HG03280 (cell line): ENCODE measurements around the gene OR10X1.

Experiments
- ATAC-seq: cut with Tn5 transposase; IDR thresholded peaks from one replicate; pipeline ENCODE4 v1.9.1; 2021; ENCODE audit warnings: mild to moderate bottlenecking, moderate library complexity; ENCODE audit not compliant: unreplicated experiment

OR10X1 gene, protein sequence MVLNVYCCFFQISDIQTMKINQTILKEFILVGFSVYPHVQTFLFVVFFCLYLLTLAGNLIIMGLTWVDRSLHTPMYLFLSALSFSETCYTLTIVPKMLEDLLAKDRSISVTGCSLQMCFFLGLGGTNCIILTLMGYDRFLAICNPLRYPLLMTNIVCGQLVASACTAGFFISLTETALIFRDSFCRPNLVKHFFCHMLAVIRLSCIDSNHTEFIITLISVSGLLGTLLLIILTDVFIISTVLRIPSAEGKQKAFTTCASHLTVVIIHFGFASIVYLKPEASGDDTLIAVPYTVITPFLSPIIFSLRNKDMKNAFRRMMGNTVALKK

DNA sequence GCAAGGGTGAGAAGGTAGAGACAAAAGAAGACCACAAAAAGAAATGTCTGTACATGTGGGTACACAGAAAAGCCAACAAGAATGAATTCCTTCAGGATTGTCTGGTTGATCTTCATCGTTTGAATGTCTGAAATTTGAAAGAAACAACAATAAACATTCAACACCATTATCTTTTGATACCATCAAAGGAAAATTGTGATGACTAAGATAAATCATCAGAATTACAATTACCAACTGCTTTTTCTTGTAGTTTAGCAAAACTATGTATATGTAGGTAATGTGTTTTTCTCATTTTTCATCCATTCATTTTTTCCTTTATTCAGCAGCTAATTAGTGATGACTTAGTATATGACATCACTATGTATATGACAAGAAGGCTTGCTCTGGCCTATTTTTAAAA lies at the start of gene OR10X1:
Gene OR10X1, minus strand, starts transcription at position 167 of the 400 bp plus-strand sequence. Its CDS starts 0 bp downstream, at position 167.
- ATAC-seq = no peak

DNA sequence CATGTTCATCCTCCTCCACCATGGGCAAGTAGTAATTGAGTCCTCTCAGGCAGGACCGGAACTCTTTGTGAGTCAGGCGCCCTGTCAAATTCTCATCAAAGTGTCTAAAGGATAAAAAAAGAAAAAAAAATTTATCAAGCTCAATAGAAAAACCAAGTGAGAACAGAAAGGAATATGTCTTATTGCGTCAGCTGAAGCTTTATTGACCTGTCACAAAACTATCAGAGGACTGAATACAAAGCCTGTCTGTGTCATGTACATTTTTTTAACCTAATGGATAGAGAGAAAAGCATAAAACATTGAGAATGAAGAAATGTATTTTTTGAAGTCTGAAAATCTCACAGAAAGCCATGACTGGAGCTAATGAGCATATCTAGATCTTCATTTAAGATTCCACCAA lies 34.1 kb upstream of the OR10X1 start:
- ATAC-seq = no peak

DNA sequence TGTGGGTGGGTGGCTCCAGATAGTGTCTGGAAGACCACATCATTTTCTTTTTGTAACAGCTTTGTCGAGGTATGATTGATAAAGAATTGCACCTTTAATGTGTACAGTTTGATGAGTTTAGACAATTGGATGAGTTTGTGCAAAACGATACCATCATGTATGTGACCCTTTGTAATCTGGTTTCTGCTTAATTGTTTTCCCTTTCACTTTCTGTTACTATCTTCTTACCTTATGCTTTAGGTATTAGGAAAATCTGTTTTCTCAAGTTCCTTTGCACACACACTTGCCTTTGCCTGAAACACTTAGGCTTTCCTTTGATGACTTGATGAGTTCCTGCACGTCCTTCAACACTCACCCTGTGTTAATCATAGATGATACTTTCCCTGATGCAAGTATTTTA lies 32.2 kb upstream of the OR10X1 start:
- no peak for ATAC-seq

DNA sequence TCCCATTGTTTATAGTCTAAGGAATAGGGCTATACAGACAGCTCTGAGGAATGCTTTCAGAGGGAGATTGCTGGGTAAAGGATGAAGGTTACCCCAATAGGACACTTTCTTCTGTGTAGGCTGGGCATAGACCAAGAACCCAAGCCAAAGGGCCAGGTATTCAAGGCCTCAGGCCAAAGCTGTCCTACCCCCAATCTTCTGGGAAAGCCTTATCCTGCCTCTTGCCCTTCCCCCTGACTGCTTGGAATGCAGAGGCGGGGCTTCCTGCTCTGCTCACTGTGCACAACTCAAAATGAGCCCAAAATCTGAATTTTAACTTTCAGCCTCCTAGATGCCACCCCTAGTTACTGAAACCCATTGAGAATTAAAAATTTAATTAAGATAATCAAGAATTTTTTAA lies 27.6 kb upstream of the OR10X1 start:
- no peak for ATAC-seq

DNA sequence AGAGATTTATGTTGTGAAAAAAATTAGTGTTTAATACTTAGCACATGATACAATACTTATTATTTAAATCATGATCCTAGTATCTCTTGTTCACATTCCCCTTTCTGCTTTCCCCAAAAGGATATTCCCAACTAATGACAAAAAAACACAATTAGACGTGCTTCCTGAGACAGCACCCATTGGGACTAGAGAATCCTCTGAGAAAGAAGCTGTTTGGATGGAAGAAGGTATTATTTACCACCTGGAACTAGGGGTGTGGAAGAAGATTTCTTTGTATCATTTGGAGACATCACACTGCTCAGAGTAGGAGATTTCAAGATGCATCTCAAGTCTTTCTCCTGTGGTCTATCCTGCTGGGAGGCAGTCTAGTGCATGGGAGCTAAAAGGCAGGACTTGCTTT lies 25.3 kb upstream of the OR10X1 start, which contains the start of gene OR10Z1:
Gene OR10Z1, plus strand, starts transcription at position 301 of the 400 bp plus-strand sequence. CDS start 1,171 bp downstream, outside the sequence.
- ATAC-seq = no peak

DNA sequence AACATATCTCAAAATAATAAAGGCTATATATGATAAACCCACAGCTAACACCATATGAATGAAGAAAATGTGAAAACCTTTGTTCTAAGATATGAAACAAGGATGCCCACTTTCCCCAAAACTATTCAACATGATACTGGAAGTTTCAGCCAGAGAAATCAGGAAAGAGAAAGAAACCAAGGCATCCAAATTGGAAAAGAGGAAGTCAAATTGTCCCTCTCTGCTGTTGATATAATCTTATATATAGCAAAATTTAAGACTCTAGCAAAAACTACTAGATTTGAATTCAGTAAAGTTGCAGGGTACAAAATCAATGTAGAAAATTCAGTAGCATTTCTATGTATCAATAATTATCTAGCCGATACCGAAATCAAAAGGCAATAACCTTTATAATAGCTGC lies 21.0 kb upstream of the OR10X1 start:
- ATAC-seq = no peak

DNA sequence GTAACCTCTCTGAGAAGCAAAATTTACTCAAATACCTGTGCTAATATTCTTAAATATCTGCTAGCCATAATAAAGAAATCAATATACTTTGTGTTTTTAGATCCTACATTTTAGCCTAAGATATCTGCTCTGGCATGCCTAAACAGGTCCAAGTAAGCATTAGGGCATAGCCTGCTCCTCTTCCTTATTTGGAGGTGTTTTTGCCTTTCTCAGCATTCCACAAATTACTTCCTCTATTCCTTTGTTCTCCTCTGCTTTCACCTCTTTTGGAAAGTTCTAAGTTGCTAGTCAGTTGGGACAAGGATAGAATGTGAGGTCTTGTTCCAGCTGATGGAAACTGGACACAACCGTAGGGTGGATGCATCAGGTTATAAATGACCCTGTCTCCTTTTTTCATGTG lies 7.2 kb upstream of the OR10X1 start:
- no peak for ATAC-seq

DNA sequence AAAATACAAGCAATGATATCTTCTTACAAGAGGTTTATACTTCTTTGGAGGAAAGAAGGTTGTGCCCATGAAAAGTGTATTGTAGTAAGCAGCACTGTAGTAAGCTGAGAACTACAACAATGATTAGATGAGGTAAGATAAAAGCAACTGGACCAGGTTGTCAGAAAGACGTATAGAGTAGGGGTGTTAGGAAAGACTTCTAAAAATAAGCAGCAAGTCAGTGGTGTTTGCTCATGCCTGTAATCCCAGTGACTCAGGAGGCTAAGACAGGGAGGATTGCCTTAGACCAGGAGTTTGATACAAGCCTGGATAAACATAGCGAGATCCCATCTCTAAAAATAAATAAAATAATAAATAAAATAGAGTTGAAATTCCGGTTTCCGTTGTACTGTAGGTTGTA lies 4.3 kb upstream of the OR10X1 start:
- ATAC-seq = no peak

DNA sequence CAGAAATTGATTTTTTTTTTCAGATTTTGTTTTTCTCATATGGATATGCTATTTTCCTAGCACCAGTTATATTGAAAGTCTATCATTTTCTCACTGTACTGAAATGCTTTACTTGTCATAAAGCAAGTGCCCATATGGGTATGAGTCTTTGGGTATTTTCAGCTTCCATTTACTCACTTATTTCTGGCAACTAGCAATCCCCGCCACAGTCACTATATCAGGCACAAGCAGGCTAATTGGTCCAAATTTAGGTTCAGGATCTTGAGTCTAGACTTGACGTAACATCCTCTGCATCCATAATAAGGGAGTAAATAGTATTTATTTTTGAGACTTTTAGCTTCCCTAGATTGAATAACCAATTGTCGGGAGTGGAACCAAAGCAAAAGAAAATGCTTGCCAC lies 2.1 kb downstream of the OR10X1 start:
- no peak for ATAC-seq

DNA sequence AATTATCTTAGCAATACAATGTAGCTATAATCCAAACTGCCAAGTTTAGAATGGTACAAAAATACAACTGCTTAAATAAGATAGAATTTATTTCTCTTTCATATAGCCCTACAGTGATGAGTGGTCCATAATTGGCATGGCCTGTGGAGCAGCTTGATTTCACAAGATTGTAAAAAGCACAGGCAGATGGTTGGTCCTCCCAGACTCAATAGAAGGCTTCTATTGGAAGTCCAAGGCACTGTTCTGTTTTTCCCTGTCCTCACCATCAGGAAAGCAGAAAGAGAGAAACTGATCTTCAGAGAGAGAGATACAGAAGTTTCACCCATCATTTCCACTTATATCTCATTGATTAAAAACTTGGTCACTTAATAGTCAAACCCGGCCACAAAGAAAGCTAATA lies 7.5 kb downstream of the OR10X1 start:
- no peak for ATAC-seq

DNA sequence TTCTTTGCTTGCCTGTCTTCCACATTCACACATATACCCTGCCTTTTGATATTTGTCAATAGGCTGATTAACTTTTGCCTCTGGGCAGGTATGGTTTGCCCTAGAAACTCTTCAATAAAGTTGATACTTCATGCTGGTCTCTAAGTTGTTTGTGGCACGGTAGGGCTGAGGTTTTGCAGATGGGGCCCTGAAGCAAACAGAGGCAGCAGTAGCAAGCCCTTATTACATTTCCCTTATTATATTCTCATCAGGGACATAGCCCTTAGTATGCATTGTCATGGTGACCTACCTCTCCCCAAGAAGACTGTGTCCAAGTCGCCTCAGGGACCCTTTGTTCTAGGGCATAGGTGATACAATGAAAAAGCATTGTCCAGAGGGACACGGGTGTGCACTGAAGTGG lies 9.2 kb downstream of the OR10X1 start, which contains the start of gene OR6P1:
Gene OR6P1, minus strand, starts transcription at position 101 of the 400 bp plus-strand sequence. CDS start 6,976 bp downstream, outside the sequence.
- no peak for ATAC-seq

DNA sequence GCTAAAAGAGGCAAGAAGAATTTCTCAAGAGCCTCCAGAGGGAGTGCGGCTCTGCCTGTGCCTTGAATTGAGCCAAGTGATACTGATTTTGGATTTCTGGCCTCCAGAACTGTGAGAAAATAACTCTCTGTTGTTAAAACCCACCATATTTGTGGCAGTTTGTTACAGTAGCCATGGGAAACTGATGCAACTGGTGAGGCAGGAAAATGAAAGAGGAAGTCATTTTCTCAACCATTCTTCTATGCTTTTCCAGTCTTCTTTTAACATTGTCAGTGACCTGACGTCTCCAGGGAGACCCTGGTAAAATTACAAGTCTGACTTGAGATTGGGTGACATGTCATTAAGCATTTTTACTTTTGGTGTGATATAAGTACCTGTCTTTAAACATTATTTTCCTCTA lies 15.1 kb downstream of the OR10X1 start:
- ATAC-seq = no peak

DNA sequence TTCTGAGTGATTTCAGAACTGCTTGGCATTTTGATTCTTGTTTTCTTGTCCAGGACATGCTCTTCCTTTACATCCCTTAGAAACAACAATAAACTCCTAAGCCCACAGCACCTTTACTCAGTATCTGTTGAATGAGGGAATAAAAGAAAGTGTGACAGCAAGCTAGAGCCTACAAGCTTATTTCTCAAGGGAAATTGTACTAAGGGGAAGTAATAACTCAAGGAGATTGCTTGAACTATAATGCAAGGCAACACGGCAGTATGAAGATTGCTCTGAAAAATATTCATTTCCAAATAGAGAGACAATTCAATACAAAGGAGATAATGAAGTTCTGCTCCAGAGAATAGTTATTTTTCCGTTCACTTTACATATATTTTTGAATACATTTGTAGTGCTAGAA lies 15.8 kb downstream of the OR10X1 start:
- no peak for ATAC-seq

DNA sequence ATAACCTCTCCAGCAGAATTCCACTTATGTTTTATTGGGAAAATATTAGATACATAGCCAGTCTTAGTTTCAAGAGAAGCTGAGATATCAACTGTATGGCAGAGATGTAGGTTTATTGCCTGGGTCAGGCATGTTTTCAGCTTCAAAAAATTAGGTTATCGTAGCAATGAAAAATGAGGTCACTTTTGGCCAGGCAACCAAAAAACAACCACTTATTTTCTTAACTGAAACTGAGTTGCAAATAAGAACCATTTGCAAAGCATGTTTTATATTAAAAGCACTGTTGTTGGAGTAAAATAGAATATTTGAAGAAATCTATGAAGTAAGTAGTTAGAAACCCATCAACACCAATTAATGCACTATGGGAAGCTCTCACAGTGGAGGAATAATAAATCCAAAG lies 20.0 kb downstream of the OR10X1 start:
- no peak for ATAC-seq

DNA sequence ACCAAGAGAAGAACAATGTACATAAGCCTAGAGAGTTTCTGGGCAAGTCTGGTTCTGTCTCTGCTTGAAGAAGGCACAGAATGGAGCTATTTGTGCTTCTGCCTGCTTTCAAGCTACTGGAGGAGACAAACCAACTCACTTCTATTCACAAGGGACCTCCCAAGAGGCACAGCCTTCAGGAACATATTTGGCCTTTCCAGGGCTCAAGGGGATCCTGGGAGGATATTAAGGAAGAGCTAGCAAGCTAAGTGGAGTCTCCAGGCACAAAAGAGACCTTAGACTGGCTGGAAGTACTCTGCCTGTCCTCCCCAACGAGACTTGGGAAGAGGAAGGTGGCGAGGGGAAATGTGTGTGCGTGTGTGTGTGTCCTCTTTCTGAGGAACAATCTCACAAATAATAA lies 25.3 kb downstream of the OR10X1 start, which contains the start of gene OR6Y1:
Gene OR6Y1, minus strand, starts transcription at position 54 of the 400 bp plus-strand sequence. CDS start 6,300 bp downstream, outside the sequence.
- no peak for ATAC-seq

DNA sequence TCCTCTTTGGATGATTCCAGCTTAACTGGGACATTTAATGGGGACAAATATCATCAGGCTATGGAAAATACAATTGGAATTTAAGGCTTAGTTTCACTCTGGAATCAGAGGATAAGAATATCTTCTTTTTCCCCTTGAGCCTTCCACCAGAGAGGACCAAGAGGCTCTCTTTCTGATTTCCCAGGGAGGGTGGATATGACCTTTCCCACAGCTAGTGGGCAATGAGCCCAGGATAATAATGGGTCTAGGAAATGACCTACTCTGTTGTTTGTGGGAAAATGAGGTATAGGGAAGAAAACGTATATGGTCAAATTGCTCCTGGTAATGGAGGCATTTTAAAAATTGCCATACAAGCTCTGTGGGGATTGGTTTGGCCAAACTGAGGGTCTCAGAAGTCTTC lies 27.4 kb downstream of the OR10X1 start:
- ATAC-seq = no peak

DNA sequence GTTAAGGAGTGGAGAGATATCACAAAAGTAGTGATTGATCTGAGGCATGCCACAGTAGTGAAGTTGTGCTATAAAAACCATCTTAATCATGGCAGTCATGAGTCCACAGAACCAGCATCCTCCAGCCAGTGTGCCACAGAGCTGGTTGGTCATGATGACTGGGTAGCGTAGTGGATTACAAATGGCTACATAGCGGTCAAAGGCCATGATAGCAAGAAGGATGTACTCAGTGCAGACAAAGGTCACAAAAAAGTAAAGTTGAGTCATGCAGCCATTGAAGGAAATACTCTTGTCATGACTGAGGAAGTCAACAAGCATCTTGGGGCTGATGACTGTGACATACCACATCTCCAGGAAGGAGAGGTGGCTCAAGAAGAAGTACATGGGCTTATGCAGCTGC lies 32.2 kb downstream of the OR10X1 start:
- no peak for ATAC-seq

DNA sequence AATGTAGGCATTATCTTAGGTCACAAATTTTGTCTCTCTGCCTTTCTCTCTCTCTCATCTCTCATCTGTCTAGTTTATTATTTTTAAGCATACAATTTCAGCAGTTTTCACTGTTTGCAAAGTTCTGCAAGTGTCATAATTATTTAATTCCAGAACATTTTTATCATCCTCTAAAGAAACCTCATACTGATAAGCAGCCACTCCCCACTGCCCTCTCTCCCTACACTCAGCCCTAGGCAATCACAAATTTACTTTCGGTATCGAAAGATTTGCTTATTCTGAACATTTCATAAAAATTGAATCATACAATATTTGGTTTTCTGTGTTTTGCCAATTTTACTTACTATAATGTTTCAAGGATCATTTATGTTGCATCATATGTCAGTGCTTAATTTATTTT lies 42.1 kb downstream of the OR10X1 start:
- ATAC-seq = no peak

DNA sequence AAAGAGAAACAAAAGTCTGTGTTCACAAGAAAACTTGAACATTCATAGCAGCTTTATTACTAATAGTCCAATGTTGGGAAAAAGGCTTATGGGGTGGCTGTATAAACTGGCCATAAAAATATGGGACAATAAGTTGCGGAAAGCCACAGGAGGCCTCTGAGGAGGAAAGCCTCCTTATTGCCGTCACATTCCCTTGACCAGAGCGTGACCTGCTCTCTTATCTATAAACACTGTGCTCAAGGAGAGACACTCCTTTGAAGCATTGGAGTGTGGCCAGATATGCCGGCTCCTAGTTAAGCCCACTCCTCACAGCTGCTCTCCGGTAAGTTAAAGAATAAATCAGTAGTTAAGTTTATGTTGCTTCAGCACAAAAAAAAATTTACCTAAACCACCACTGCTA lies 45.2 kb downstream of the OR10X1 start:
- ATAC-seq = no peak
